ENCODE results near the gene NTHL1. TPM values are rescaled to one million over a fixed set of nuclear protein-coding genes. Genes with fewer than 3 reads are reported as not detected.

NTHL1 gene
- total RNA-seq, 1 experiment from 2014 or later: 47.3 TPM

- peaks cover 18% of the 10 kb centered on the region for H3K4me1 ChIP-seq (replicated peaks; ENCODE audit: insufficient read depth)
- intact Hi-C loops (cut with micrococcal nuclease; ENCODE audit: unreplicated experiment): no loop called here
- H3K9me2 ChIP-seq (ENCODE audit: insufficient read depth): no peaks in the 10 kb centered on the region
- H3F3A ChIP-seq (ENCODE audit: insufficient read depth, low read depth): peaks cover 9% of the 10 kb centered on the region
- no peak overlapping the region for H2AFZ ChIP-seq
- H4K20me1 ChIP-seq (ENCODE audit: insufficient read depth): no peaks in the 10 kb centered on the region
- H3K4me2 ChIP-seq: no peak overlapping the region
- no peaks in the 10 kb centered on the region for H3K27me3 ChIP-seq (ENCODE audit: insufficient read depth, low read depth)
- no peaks in the 10 kb centered on the region for H3K79me2 ChIP-seq (ENCODE audit: low read depth)
- no peaks in the 10 kb centered on the region for H3K9me3 ChIP-seq (ENCODE audit: insufficient read depth, low read depth)
- TF ChIP-seq EZH2 (IDR thresholded peaks at IDR 0.05; ENCODE audit: low read depth) (no peak), CTCF (conservative IDR thresholded peaks at IDR 0.05) (no peak)
- H3K36me3 ChIP-seq (ENCODE audit: low read depth): no peaks in the 10 kb centered on the region
- no peak overlapping the region for H3K4me3 ChIP-seq
- no TSS peak for BruUV-seq (replicated peaks)
- no peak overlapping the region for H3K27ac ChIP-seq
- DNase-seq: no peak
- ChIA-PET POLR2A (ENCODE audit: unreplicated experiment) (no interaction called here), CTCF (no interaction called here)
These were observed 27.5 kb downstream of the NTHL1 start for GRCh38 chr16:2019921-2020831.

DNA sequence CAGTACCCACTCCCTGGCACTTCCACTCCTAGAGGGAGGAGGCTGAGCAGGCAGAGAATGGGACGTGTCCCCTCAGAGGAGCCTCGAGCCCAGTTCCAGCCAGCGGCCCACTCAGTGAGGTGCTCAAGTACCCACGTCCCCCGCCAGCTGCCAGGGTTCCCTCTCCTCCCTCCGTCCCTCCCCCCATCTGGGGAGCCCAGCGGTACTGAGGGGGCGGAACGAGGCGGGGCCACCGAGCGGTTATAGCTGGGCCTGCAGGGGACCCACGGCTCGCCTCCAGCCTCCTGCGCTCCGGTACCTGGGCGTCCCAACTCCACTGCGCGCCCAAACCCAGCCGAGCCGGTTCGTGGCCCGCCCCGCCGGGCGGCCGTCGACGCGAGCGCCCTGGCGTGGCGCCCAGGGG, 28.1 kb downstream of the NTHL1 start, which contains the start of gene NPW:
Gene NPW (plus strand): TSS at position 268 of the 403 bp plus-strand sequence.
- DNase-seq: no peak
- no peak within 1 kb of the TSS for H3K4me3 ChIP-seq
- no peaks in the 10 kb centered on the region for H4K20me1 ChIP-seq (ENCODE audit: insufficient read depth)
- ChIA-PET POLR2A (ENCODE audit: unreplicated experiment) (no interaction called here), CTCF (no interaction called here)
- BruUV-seq (replicated peaks): no TSS peak
- H3K4me1 ChIP-seq (replicated peaks; ENCODE audit: insufficient read depth): peaks cover 25% of the 10 kb centered on the region
- H3F3A ChIP-seq (ENCODE audit: insufficient read depth, low read depth): peaks cover 16% of the 10 kb centered on the region
- H3K4me2 ChIP-seq: no peak within 1 kb of the TSS
- H2AFZ ChIP-seq: no peak within 1 kb of the TSS
- no peaks in the 10 kb centered on the region for H3K36me3 ChIP-seq (ENCODE audit: low read depth)
- TF ChIP-seq EZH2 (IDR thresholded peaks at IDR 0.05; ENCODE audit: low read depth) (no peak), CTCF (conservative IDR thresholded peaks at IDR 0.05) (no peak)
- H3K27ac ChIP-seq: no peak within 1 kb of the TSS
- intact Hi-C loops (cut with micrococcal nuclease; ENCODE audit: unreplicated experiment): no loop called here
- H3K79me2 ChIP-seq (ENCODE audit: low read depth): no peaks in the 10 kb centered on the region
- no peaks in the 10 kb centered on the region for H3K9me2 ChIP-seq (ENCODE audit: insufficient read depth)
- no peaks in the 10 kb centered on the region for H3K9me3 ChIP-seq (ENCODE audit: insufficient read depth, low read depth)
- no peaks in the 10 kb centered on the region for H3K27me3 ChIP-seq (ENCODE audit: insufficient read depth, low read depth)

- H2AFZ ChIP-seq: no peak overlapping the region
- no peaks in the 10 kb centered on the region for H3K9me3 ChIP-seq (ENCODE audit: insufficient read depth, low read depth)
- H3K36me3 ChIP-seq (ENCODE audit: low read depth): no peaks in the 10 kb centered on the region
- TF ChIP-seq EZH2 (IDR thresholded peaks at IDR 0.05; ENCODE audit: low read depth) (no peak), CTCF (conservative IDR thresholded peaks at IDR 0.05) (peak; percentile 60; the same call in 1 of the 2 replicates)
- H3F3A ChIP-seq (ENCODE audit: insufficient read depth, low read depth): peaks cover 16% of the 10 kb centered on the region
- no peaks in the 10 kb centered on the region for H3K27me3 ChIP-seq (ENCODE audit: insufficient read depth, low read depth)
- ChIA-PET CTCF (interaction anchor here (0.7 to 0.9 kb wide), 2 partner anchors 9 to 66 kb away, joined by 5 read pairs; no protein-coding TSS in a partner anchor), POLR2A (ENCODE audit: unreplicated experiment) (no interaction called here)
- H3K9me2 ChIP-seq (ENCODE audit: insufficient read depth): no peaks in the 10 kb centered on the region
- H3K4me1 ChIP-seq (replicated peaks; ENCODE audit: insufficient read depth): peaks cover 21% of the 10 kb centered on the region
- intact Hi-C loops (cut with micrococcal nuclease; ENCODE audit: unreplicated experiment): no loop called here
- BruUV-seq (replicated peaks): no TSS peak
- no peak for DNase-seq
- H4K20me1 ChIP-seq (ENCODE audit: insufficient read depth): no peaks in the 10 kb centered on the region
- no peaks in the 10 kb centered on the region for H3K79me2 ChIP-seq (ENCODE audit: low read depth)
- H3K4me3 ChIP-seq: no peak overlapping the region
- H3K27ac ChIP-seq: 0 out of 2 replicates have a peak overlapping the region, but pooled peaks have one; percentile 86
- H3K4me2 ChIP-seq: no peak overlapping the region; the same call in 1 of the 2 replicates
These were observed 31.2 kb downstream of the NTHL1 start for GRCh38 chr16:2016407-2016922.

Measured in PC-9 (cell line).